Upper lobe of left lung (tissue), 4 donors: ENCODE results near the gene RBM39.

Experiments
- CTCF ChIP-seq, 6 experiments: fragments of 450-650 bp in 4 of 6; fragments of 200-600 bp in 2 of 6; sonication (generic) in 2 of 6; IDR thresholded peaks; one replicate each; pipeline ENCODE4 v1.5.1; 2016 to 2019; ENCODE audit warnings: antibody characterized with exemption in 6 of 6
- EP300 ChIP-seq, 4 donors: sonication (generic); formaldehyde crosslinking; IDR thresholded peaks; one replicate each; pipeline ENCODE4 v1.5.1; 2017; ENCODE audit warnings: antibody characterized with exemption in 4 of 4, control low read depth in 2 of 4
- POLR2A ChIP-seq, 4 donors: fragments of 450-650 bp; IDR thresholded peaks; one replicate each; pipeline ENCODE4 v1.5.1; 2016 to 2017; ENCODE audit warnings: antibody characterized with exemption in 4 of 4, mild to moderate bottlenecking in 2 of 4
- POLR2AphosphoS5 ChIP-seq, 2 donors: sonication (generic); formaldehyde crosslinking; IDR thresholded peaks; one replicate each; pipeline ENCODE4 v1.5.1; 2017; ENCODE audit warnings: antibody characterized with exemption in 2 of 2

GRCh38 chr20:35776513-35777101 lies 34.5 kb upstream of the RBM39 start:
- TF ChIP-seq CTCF (IDR thresholded peaks at IDR 0.05): no peak
- no peak for TF ChIP-seq POLR2AphosphoS5 (IDR thresholded peaks at IDR 0.05)
- no peak for TF ChIP-seq POLR2A (IDR thresholded peaks at IDR 0.05)
- TF ChIP-seq EP300 (IDR thresholded peaks at IDR 0.05): no peak
